ENCODE results near the gene CDKAL1.

The CDKAL1 gene

GRCh38 chr6:20839630-20840029, 305.4 kb downstream of the CDKAL1 start:
- DNase-seq (ENCODE audit: low read depth) = no peak

DNA sequence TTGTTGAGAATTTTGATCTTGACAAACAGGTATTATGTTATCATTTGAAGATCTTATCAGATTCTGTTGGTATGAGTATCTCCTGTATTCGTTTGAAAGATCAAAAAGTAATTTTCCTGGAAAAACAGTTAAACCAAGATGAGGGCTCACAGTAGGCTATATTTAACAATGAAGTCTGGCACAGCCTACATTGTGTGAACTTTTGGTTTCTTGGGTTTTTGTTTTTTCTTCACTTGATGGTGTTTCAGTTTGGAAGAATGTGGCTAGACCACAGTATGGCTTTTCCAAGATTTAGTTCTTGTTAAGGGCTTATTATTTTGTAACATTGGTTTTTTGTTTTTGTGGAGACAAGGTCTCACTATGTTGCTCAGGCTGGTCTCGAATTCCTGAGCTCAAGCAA, 306.4 kb downstream of the CDKAL1 start:
- DNase-seq (ENCODE audit: low read depth) = no peak

DNA sequence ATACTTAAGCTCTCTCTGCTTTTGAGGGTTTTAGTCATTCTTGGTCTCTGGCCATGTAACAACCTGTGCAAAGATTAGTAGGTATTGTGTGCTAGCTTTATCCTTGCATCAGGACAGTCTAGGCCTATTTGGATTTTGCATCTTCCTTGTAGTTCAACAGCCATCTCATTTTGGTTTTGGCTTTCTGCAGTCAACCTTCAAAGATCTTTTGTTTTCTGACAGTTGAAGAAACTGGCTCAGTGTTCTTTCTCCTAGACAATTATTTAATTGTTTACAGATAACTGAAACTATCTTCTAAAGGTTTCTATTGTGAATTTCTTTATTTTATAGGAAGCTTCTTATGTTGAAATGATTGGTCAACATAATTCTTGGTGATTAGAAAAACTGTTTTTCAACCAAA, 307.5 kb downstream of the CDKAL1 start:
- no peak for DNase-seq (ENCODE audit: low read depth)

DNA sequence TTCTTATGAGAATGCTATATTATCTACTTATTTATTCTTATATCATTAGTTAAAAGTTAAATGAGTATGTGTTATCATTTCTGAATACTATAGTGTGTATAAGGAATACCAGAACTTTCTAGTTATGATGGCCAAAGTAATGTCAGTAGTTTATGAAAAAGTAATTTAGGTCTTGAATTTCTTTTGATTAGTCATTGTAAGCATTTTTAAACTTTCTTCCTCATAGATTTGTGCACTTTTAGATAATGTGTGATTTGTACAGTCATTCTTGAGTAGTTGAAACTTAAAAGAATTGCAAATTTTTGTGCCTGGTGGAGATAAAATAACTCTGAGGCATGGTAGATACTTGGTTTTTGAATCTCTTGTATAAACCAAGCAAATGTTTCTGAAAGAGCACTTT, 311.3 kb downstream of the CDKAL1 start:
- no peak for DNase-seq (ENCODE audit: low read depth)

DNA sequence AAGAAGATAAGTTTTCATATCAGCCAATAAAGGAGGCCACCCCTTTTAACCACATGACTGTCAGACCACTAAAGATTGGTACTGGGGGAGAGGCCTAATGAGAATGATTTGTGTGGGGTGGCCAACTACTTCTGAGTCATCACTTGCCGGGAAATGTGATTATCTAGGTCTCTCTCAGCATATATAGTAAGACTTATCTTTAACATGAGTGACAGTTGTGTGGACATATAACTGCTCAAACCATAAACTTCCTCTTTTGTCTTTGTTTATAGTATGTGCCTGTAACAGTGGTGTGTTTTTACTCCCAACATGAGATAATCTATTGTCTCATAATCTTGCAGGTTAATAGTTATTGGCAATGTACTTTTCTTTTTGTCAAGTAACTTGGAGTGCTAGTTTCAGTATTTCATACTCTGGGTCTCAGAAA, 312.4 kb downstream of the CDKAL1 start:
- DNase-seq (ENCODE audit: low read depth) = no peak

- no peak for DNase-seq (ENCODE audit: low read depth)
Measured at GRCh38 chr6:20847904-20848303, 313.6 kb downstream of the CDKAL1 start.

DNA sequence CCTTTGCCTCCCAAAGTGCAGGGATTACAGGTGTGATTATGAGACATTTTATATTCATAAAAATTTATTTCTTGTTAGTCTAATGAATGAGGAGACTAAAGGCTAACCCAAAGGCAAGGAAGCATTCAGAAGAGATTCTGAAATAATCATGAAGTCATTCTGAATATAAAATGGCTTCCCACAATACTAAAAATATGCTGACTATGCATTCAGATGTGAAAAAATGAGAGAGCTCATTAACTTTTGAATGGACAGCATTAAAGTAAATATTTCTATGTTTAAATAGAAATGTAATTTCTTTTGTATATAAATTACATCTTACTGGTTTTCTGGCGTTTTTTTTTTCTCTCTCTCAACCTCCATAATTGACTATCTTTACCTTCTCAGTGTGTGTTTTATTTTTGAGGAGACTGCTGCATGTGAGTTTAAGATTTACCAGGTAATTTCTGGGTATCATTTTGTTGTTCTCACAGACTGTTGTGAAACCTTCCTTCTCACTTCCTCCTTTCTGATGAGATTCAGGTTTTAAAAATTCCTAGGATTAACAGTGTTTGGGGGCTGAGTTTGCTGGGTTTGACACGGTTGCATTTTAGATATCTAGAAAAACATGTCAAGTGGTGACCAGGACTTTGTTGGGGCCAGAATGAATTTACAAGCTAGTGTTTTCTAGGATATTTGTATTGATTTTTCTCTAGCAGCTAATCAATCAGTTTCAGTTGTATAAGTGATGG, 316.6 kb downstream of the CDKAL1 start:
- DNase-seq (ENCODE audit: low read depth) = no peak

DNA sequence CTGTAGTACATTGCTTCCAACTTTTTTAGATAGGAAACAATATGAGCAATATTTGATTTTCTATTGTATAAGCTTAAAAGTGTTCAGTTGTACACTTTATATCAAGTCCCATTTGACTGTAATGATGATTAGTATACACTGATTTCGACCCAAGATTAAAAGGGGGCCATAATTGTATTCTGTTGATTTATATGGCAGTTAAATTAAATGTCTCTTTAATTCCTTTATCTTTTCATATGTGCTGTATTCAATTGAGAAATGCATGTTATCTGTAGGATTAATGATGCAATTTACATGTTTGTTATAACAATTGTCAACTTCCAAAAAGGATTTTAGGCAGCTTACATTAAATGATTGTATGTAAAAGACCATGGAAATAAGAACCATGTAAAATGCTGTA, 317.5 kb downstream of the CDKAL1 start:
- no peak for DNase-seq (ENCODE audit: low read depth)

DNA sequence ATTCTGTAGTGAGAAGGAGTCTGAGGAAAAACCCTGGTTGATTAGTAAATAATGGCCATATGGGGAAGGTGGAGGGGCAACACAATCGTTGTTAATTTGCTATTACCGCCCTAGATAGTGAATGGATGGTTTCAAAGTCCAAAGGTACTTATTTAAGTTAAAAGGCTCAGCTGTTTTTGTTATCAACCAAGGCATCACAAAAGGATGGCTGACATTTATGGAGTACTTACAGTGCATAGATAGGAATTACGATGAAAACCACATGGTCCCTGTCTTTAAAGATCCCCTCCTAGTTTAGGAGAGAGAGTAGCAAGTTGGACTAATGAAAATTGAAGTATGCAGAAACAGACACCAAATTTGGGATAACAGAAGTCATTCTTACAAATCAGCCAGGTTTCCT, 319.6 kb downstream of the CDKAL1 start:
- no peak for DNase-seq (ENCODE audit: low read depth)

- no peak for DNase-seq (ENCODE audit: low read depth)
Measured at GRCh38 chr6:20856681-20857288, 322.5 kb downstream of the CDKAL1 start.

DNA sequence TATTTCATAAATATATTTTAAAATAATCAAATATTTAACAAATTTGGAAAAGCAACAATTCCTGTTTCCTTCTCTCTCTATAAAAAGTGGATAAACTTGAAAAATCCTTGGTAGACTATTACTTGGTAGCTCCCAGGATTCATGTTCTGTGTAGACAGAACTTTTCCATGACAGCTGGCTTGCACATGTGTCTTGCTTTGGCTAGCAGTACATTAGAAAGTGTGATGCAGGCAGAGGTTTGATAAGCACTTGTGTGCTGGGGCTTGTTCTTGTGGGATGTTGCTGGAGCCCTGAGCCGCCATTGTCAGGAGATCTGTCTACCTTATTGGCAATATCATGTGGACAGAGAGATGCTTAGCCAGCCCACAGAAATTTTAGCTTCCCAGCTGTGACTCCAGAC, 327.2 kb downstream of the CDKAL1 start:
- DNase-seq (ENCODE audit: low read depth) = no peak

DNA sequence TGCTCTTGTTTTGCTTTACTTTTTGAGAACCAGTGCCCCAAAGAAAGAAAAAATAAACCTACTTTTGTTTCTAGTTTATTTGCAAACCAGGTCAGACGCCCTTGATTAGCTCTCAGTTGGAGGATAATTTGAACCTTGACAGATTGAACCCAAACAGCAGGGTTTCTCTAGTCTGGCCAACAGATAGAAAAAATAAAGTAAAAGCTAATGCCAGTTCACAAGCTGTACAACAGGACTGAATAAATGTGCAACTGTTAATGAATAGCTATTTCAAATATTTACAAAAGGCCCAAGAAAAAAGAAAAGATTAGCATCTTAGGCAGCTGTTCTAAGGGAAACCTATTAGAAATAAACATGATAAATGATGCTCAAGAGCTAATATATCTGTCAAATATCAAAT, 331.8 kb downstream of the CDKAL1 start:
- no peak for DNase-seq (ENCODE audit: low read depth)

GRCh38 chr6:20866935-20867703, 332.9 kb downstream of the CDKAL1 start:
- no peak for DNase-seq (ENCODE audit: low read depth)

- DNase-seq (ENCODE audit: low read depth) = no peak
Measured at GRCh38 chr6:20868397-20869096, 334.3 kb downstream of the CDKAL1 start.

DNA sequence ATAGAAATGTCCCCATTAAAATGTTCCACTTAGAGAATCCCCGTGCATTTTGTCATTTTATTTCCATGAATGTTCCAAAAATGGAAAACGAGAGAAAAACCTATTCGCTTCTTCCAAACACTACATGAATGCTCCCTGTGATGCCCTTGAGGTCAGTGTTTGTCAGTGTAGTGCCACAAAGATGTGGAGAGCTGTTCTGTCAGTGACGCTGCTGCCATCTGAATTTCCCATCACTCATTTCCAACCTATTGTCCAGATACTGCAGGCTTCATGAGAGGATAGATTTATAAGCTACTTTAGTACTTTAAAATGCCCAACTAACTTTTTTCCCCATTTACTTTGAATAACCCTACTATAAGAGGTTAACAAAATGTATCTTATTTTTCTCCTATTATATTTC, 335.8 kb downstream of the CDKAL1 start:
- DNase-seq (ENCODE audit: low read depth) = no peak

DNA sequence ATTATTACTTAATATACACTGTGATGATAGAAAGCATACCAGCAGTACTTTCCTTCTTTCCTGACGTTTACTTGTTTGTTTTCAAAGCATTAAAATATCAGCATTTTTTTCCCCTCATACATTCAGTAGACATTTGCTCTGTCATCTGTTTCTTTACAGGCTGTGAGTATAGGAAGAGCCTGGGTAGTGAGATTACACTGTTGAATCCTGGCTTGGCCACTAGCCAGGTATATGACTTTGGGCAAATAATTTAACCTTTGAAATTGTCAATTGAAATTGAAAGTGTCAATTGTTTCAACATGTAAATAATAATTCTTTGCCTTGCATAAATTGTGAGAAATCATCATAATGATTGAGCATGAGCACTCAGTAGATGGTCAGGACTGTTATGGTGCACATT, 336.2 kb downstream of the CDKAL1 start:
- no peak for DNase-seq (ENCODE audit: low read depth)

GRCh38 chr6:20873425-20874190, 339.4 kb downstream of the CDKAL1 start:
- DNase-seq (ENCODE audit: low read depth) = no peak

GRCh38 chr6:20875369-20875963, 341.2 kb downstream of the CDKAL1 start:
- DNase-seq (ENCODE audit: low read depth) = no peak

DNA sequence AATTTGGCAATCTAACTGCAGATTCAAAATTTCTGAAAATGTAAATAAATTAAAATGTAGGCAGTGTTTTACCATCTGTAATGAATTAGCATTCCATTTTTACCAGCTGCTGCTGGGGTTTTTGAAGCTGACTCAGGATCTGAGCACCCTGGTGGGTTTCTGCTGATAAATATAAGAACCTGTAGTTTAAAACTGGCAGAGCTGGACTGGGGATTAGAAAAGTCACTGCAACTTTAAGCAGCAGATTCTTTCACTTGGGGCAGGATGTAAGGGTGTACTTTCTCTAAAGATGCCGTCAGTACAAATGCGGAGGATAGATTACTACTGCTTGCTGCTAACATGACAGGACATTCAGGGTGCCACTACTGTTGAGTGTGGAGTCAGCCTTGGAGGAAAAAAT, 341.8 kb downstream of the CDKAL1 start:
- no peak for DNase-seq (ENCODE audit: low read depth)

- no peak for DNase-seq (ENCODE audit: low read depth)
Measured at GRCh38 chr6:20876561-20876960, 342.3 kb downstream of the CDKAL1 start.
